Measurements from ENCODE around the gene EIPR1.

Gene EIPR1

GRCh38 chr2:3356799-3357198 lies 20.8 kb downstream of the EIPR1 start:
- no peak for TF ChIP-seq CTCF (IDR thresholded peaks at IDR 0.05; ENCODE audit: control extremely low read depth, extremely low read depth, low read depth, missing control alignments)
- DNase-seq (ENCODE audit: extremely low spot score), result no peak
- CTCF ChIA-PET, result interaction anchor here (1.4 kb wide), 1 partner anchor 106 kb away, joined by 8 read pairs; no protein-coding TSS in a partner anchor
- POLR2A ChIA-PET, result no interaction called here

- TF ChIP-seq CTCF (IDR thresholded peaks at IDR 0.05; ENCODE audit: control extremely low read depth, extremely low read depth, low read depth, missing control alignments), result no peak
- POLR2A ChIA-PET, result no interaction called here
- CTCF ChIA-PET, result interaction anchor here (1.0 to 1.4 kb wide), 2 partner anchors 23 to 106 kb away, joined by 3 to 8 read pairs; partner anchors contain the start of gene TRAPPC12
- DNase-seq (ENCODE audit: extremely low spot score), result no peak
Measured at GRCh38 chr2:3355951-3356569, 21.6 kb downstream of the EIPR1 start.

- no peak for DNase-seq (ENCODE audit: extremely low spot score)
- CTCF ChIA-PET, result interaction anchor here (1.0 kb wide), 1 partner anchor 24 kb away, joined by 3 read pairs; the partner anchor contains the start of gene TRAPPC12
- TF ChIP-seq CTCF (IDR thresholded peaks at IDR 0.05; ENCODE audit: control extremely low read depth, extremely low read depth, low read depth, missing control alignments), result no peak
- POLR2A ChIA-PET, result interaction anchor here (0.7 kb wide), 1 partner anchor 245 kb away, joined by 3 read pairs; no protein-coding TSS in a partner anchor
Measured at GRCh38 chr2:3354986-3355385, 22.6 kb downstream of the EIPR1 start.

GRCh38 chr2:3349211-3349693 lies 28.4 kb downstream of the EIPR1 start:
- ChIA-PET POLR2A (no interaction called here), CTCF (no interaction called here)
- no peak for DNase-seq (ENCODE audit: extremely low spot score)
- TF ChIP-seq CTCF (IDR thresholded peaks at IDR 0.05; ENCODE audit: control extremely low read depth, extremely low read depth, low read depth, missing control alignments), result no peak

- ChIA-PET CTCF (no interaction called here), POLR2A (no interaction called here)
- no peak for TF ChIP-seq CTCF (IDR thresholded peaks at IDR 0.05; ENCODE audit: control extremely low read depth, extremely low read depth, low read depth, missing control alignments)
- no peak for DNase-seq (ENCODE audit: extremely low spot score)
Measured at GRCh38 chr2:3348767-3349166, 28.9 kb downstream of the EIPR1 start.

- DNase-seq (ENCODE audit: extremely low spot score), result no peak
- CTCF ChIA-PET, result no interaction called here
- TF ChIP-seq CTCF (IDR thresholded peaks at IDR 0.05; ENCODE audit: control extremely low read depth, extremely low read depth, low read depth, missing control alignments), result no peak
- POLR2A ChIA-PET, result no interaction called here
Measured at GRCh38 chr2:3345621-3346020, 32.0 kb downstream of the EIPR1 start.
